GM21717 (cell line): ENCODE results near the gene CPNE6.

Source experiments
- ATAC-seq: cut with Tn5 transposase; IDR thresholded peaks from one replicate; pipeline ENCODE4 v1.9.1; 2021; ENCODE audit warnings: mild to moderate bottlenecking, moderate library complexity; ENCODE audit not compliant: unreplicated experiment

The CPNE6 gene

GRCh38 chr14:24054324-24054641, 17.1 kb upstream of the CPNE6 start:
- no peak for ATAC-seq

- ATAC-seq = no peak
Observed at GRCh38 chr14:24054646-24055045, 16.7 kb upstream of the CPNE6 start.

- no peak for ATAC-seq
Observed at GRCh38 chr14:24055971-24056799, 15.2 kb upstream of the CPNE6 start.

- ATAC-seq = no peak
Observed at GRCh38 chr14:24056800-24057184, 14.6 kb upstream of the CPNE6 start.

GRCh38 chr14:24057271-24057670, 14.1 kb upstream of the CPNE6 start:
- ATAC-seq = no peak

- no peak for ATAC-seq
Observed at GRCh38 chr14:24057867-24058259, 13.5 kb upstream of the CPNE6 start.

- no peak for ATAC-seq
Observed at GRCh38 chr14:24058260-24058950, 13.0 kb upstream of the CPNE6 start.

GRCh38 chr14:24058951-24059475, 12.3 kb upstream of the CPNE6 start:
- ATAC-seq = no peak

GRCh38 chr14:24059841-24060388, 11.4 kb upstream of the CPNE6 start:
- ATAC-seq = no peak

GRCh38 chr14:24060443-24060842, 10.9 kb upstream of the CPNE6 start:
- no peak for ATAC-seq

- no peak for ATAC-seq
Observed at GRCh38 chr14:24060984-24061913, 10.1 kb upstream of the CPNE6 start.

- no peak for ATAC-seq
Observed at GRCh38 chr14:24062216-24062980, 9.0 kb upstream of the CPNE6 start.

GRCh38 chr14:24063263-24063836, 8.0 kb upstream of the CPNE6 start:
- no peak for ATAC-seq

- ATAC-seq = no peak
Observed at GRCh38 chr14:24064091-24064795, 7.1 kb upstream of the CPNE6 start.

GRCh38 chr14:24064856-24065255, 6.5 kb upstream of the CPNE6 start:
- ATAC-seq = no peak

GRCh38 chr14:24065408-24065807, 6.0 kb upstream of the CPNE6 start:
- ATAC-seq = no peak

GRCh38 chr14:24066496-24067132, 4.7 kb upstream of the CPNE6 start:
- no peak for ATAC-seq

- no peak for ATAC-seq
Observed at GRCh38 chr14:24067133-24068082, 4.0 kb upstream of the CPNE6 start.
